ENCODE measurements around the gene DYNLT5. TPM values are rescaled to one million over a fixed set of nuclear protein-coding genes. Genes with fewer than 3 reads are reported as not detected.

DYNLT5 gene
- total and polyA plus RNA-seq, 4 donors: 0.55 to 3.1 (median 1.5) TPM

GRCh38 chr1:66761221-66761620, 9.0 kb downstream of the DYNLT5 start (continued):
- TF ChIP-seq CTCF (IDR thresholded peaks at IDR 0.05; ENCODE audit: low read depth, low read length, missing input control) (no peak), YY1 (IDR thresholded peaks at IDR 0.05) (no peak), GABPA (IDR thresholded peaks at IDR 0.05 in 1 of 2, conservative IDR thresholded peaks at IDR 0.05 in 1 of 2) (no peak), TAF1 (conservative IDR thresholded peaks at IDR 0.05) (no peak), JUND (IDR thresholded peaks at IDR 0.05) (no peak), FOXA1 (IDR thresholded peaks at IDR 0.05) (no peak), SP1 (IDR thresholded peaks at IDR 0.05) (no peak), MAX (IDR thresholded peaks at IDR 0.05) (no peak), FOXA2 (IDR thresholded peaks at IDR 0.05) (no peak), RXRA (IDR thresholded peaks at IDR 0.05) (no peak), HNF4G (IDR thresholded peaks at IDR 0.05) (no peak)

GRCh38 chr1:66764994-66765578, 12.8 kb downstream of the DYNLT5 start:
- no peaks in the 10 kb centered on the region for H3K9me3 ChIP-seq (ENCODE audit: control insufficient read depth in 4 of 4, low read length in 3 of 4)
- 28% methylated on average over 3 of the region's 3 CpGs for WGBS
- H3K4me3 ChIP-seq (ENCODE audit: low read depth in 1 of 3, low read length in 3 of 3): no peak overlapping the region
- TF ChIP-seq MAX (IDR thresholded peaks at IDR 0.05) (no peak), NR2F2 (IDR thresholded peaks at IDR 0.05) (no peak), CTCF (IDR thresholded peaks at IDR 0.05; ENCODE audit: low read depth, low read length, missing input control) (peak; percentile 79), ATF3 (IDR thresholded peaks at IDR 0.05) (no peak), FOXA2 (IDR thresholded peaks at IDR 0.05) (no peak), TAF1 (conservative IDR thresholded peaks at IDR 0.05) (no peak), HNF4A (conservative IDR thresholded peaks at IDR 0.05) (no peak), JUND (IDR thresholded peaks at IDR 0.05) (no peak), ZBTB33 (IDR thresholded peaks at IDR 0.05) (no peak), RXRA (IDR thresholded peaks at IDR 0.05) (no peak), YY1 (IDR thresholded peaks at IDR 0.05) (peak; percentile 6), RAD21 (IDR thresholded peaks at IDR 0.05) (peak; percentile 91)
- H3K27me3 ChIP-seq (ENCODE audit: control insufficient read depth in 4 of 4, insufficient read depth in 4 of 4, low read length in 3 of 4): no peaks in the 10 kb centered on the region
- H3K36me3 ChIP-seq (ENCODE audit: control insufficient read depth in 4 of 4, insufficient read depth in 3 of 4, low read depth in 1 of 4, low read length in 3 of 4): no peaks in the 10 kb centered on the region
- H3K27ac ChIP-seq (ENCODE audit: low read depth in 1 of 2, low read length in 2 of 2): no peak overlapping the region
- peak; percentile 44 for DNase-seq (ENCODE audit: low spot score)
- peaks cover 0 to 2% (median 0%) of the 10 kb centered on the region in 4 donors for H3K4me1 ChIP-seq (ENCODE audit: control insufficient read depth in 4 of 4, insufficient read depth in 4 of 4, low read length in 3 of 4)
- H3K9ac ChIP-seq (ENCODE audit: low read depth in 1 of 2, low read length in 2 of 2): no peak overlapping the region

All from liver (tissue), 9 donors.